Measurements from ENCODE around the gene GPR62. TPM values are rescaled to one million over a fixed set of nuclear protein-coding genes. Genes with fewer than 3 reads are reported as not detected.

The GPR62 gene
- total RNA-seq, 2 donors from 2014 or later: 0.41 to 0.97 TPM

DNA sequence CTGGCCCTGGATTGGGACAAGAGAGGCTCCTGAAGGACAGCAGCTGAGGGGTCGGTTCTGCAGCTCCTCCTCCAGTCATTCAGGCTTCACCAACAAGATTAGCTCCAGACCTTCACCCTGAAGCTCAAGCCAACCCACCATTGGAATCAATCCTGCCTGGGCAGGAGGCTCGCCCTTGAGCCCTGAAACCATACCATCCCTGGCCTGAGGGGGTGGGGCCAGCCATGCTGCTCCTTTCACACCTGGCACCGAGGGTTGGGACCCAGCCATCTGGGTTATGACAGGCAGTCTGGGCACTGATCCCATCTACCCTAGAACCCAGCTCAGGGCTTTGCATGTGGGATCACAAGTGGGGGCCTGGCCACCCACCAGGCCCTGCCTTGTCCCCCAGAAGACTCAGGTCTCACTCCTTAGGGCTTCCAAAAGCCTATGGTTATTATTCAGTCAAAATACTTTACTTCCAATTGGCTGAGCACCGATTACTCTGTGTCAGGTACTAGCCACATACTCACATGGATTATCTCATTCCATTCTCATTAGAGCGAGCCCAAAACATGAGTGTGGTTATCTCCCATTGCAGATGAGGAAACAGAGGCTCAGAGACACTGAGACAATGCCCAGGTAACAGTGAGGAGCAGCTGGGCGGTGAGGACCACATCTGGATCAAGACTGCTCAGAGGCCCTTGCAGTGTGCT lies 15.6 kb downstream of the GPR62 start:
- no peak for DNase-seq (ENCODE audit: low spot score)
- 73% methylated on average over 6 of the region's 6 CpGs for WGBS
- TF ChIP-seq POLR2AphosphoS5 (IDR thresholded peaks at IDR 0.05) (no peak), POLR2A (IDR thresholded peaks at IDR 0.05) (no peak)
- TF ChIP-seq, protein P1, sequence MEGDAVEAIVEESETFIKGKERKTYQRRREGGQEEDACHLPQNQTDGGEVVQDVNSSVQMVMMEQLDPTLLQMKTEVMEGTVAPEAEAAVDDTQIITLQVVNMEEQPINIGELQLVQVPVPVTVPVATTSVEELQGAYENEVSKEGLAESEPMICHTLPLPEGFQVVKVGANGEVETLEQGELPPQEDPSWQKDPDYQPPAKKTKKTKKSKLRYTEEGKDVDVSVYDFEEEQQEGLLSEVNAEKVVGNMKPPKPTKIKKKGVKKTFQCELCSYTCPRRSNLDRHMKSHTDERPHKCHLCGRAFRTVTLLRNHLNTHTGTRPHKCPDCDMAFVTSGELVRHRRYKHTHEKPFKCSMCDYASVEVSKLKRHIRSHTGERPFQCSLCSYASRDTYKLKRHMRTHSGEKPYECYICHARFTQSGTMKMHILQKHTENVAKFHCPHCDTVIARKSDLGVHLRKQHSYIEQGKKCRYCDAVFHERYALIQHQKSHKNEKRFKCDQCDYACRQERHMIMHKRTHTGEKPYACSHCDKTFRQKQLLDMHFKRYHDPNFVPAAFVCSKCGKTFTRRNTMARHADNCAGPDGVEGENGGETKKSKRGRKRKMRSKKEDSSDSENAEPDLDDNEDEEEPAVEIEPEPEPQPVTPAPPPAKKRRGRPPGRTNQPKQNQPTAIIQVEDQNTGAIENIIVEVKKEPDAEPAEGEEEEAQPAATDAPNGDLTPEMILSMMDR (IDR thresholded peaks at IDR 0.05): no peak

DNA sequence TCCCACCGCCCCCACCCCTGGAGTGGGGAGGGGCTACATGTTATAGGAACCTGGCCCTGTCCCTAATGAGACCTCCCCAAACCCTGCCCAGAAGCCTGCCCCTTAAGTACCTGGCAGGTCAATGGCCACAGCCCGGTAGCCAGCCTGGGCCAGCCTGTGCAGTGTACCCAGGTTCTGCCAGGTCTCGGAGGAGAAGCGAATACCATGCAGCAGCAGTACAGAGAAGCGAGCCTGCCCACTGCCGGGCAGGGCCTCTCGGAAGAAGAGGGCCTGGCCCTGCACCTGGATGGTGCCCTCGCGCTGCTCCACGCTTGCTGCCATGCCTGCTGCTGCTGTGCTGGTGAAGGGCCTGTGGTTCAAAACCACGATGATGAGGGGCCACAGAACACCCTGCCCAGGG lies 16.2 kb downstream of the GPR62 start:
- DNase-seq (ENCODE audit: low spot score): no peak

More for the DNA sequence above, 15.6 kb downstream of the GPR62 start:
- no peak overlapping the region for H3K4me3 ChIP-seq
- peaks cover 22% of the 10 kb centered on the region for H3K4me1 ChIP-seq (replicated peaks)
- no peaks in the 10 kb centered on the region for H3K36me3 ChIP-seq
- no peak overlapping the region for H3K27ac ChIP-seq
- intact Hi-C loops (cut with DNase I): no loop called here
- no peaks in the 10 kb centered on the region for H3K27me3 ChIP-seq (replicated peaks; ENCODE audit: insufficient read depth)
- no peaks in the 10 kb centered on the region for H3K9me3 ChIP-seq

DNA sequence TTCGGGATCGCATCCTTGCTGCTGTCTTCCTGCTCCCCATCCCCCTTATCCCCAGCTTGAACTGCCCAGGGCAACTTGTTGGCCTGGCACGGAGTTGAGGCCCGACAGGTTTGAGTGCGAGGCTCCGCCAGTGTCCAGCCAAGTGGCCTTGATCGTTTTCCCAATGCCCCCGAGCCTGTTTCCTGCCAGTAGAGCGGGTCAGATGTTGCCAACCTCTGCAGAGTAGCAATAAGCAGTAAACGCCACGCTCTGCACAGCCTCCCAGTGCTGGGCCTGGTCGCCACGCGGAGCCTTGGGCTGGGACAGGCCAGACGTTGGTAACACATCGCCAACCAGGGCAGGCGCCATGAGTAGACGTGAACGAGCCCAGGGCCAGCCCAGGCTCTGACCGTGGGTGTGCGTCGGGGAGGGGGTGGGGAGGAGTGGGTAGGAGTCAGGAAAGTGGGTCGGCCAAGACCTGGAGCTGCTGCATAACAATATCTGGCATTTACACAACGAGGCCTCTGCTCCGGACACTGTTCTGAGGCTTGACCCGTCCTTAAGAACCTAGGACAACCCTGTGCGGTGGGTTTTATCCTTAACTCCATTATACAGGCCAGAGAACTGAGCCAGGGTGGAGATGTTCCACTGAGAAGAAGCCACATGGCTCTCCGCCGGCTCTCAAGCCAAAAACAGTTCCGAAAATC lies 19.2 kb downstream of the GPR62 start:
- Histone ChIP-seq H3K27me3 (replicated peaks; ENCODE audit: insufficient read depth) (no peaks in the 10 kb centered on the region), H3K4me3 (peak overlapping the region; percentile 54 to 67), H3K4me1 (replicated peaks) (peaks cover 14% of the 10 kb centered on the region), H3K36me3 (no peaks in the 10 kb centered on the region), H3K27ac (peak overlapping the region; percentile 90 to 91), H3K9me3 (no peaks in the 10 kb centered on the region)
- TF ChIP-seq, protein P1 (IDR thresholded peaks at IDR 0.05): no peak
- intact Hi-C loops (cut with DNase I): loop anchor here (2.0 kb wide), 1 partner anchor 32 kb away; the partner anchor contains the start of gene PARP3
- DNase-seq (ENCODE audit: low spot score): no peak
- WGBS: 11% methylated on average over 30 of the region's 30 CpGs

More for the DNA sequence above, 16.2 kb downstream of the GPR62 start:
- H3K36me3 ChIP-seq: no peaks in the 10 kb centered on the region
- no peaks in the 10 kb centered on the region for H3K9me3 ChIP-seq
- intact Hi-C loops (cut with DNase I): no loop called here
- 93% methylated on average over 11 of the region's 11 CpGs for WGBS
- no peak overlapping the region for H3K4me3 ChIP-seq
- peaks cover 20% of the 10 kb centered on the region for H3K4me1 ChIP-seq (replicated peaks)
- no peak overlapping the region for H3K27ac ChIP-seq
- TF ChIP-seq POLR2AphosphoS5 (IDR thresholded peaks at IDR 0.05) (no peak), POLR2A (IDR thresholded peaks at IDR 0.05) (no peak)
- TF ChIP-seq, protein P1 (IDR thresholded peaks at IDR 0.05): no peak
- H3K27me3 ChIP-seq (replicated peaks; ENCODE audit: insufficient read depth): no peaks in the 10 kb centered on the region

DNA sequence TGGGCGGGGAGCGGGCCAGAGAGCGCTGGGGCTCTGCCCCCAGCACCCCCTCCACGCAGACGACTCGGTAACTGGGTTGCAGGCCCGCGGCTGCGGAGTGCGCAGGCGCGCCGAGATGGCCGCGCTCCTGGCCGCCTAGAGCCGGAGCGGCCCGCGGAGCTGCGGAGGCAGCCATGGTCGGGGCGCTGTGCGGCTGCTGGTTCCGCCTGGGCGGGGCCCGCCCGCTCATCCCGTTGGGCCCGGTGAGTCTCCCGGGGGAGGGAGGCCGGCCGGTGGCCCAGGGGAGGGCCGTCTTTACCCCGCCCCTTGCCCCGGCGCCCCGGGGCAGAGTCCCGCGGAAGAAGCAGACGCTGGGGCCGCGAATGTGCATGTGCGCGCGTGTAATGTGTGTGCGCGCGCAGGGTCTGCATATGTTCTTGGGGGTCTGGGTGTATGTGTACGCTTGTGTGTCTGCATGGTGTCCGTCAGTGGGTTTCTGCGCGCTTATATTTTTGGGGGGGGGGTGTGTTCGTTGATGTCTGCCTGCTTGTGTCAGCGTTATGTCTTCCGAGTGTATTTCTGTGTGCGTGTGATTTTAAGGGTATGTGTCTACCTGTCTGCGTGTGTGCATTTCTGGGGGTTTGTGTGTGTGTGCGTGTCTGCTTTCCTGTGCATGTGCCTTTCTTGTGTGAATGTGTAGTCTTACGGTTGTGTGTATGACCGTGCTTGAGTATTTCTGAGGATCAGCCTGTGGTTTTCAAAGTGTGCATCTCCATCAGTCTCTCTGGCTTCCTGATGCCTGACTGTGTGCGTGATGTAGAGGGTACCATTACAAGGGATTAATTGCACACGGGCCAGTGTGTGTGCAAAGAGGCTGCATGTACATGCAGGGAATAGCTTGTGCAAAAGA lies 20.0 kb downstream of the GPR62 start, which contains the start of gene ABHD14A:
ABHD14A (plus strand) TSS at position 102 of the 889 bp plus-strand sequence; CDS start at position 174, 72 bp downstream.
- peak; percentile 74 for TF ChIP-seq POLR2A (IDR thresholded peaks at IDR 0.05)
- TF ChIP-seq, protein P1 (IDR thresholded peaks at IDR 0.05): peak in 2 of 4 experiments; percentile 6 to 26
- TF ChIP-seq POLR2AphosphoS5 (IDR thresholded peaks at IDR 0.05): no peak
- Histone ChIP-seq H3K27me3 (replicated peaks; ENCODE audit: insufficient read depth) (no peaks in the 10 kb centered on the region), H3K4me1 (replicated peaks) (peaks cover 14% of the 10 kb centered on the region), H3K9me3 (no peaks in the 10 kb centered on the region), H3K4me3 (peak within 1 kb of the TSS; percentile 54 to 67), H3K27ac (peak within 1 kb of the TSS; percentile 90 to 91), H3K36me3 (no peaks in the 10 kb centered on the region)
- 2% methylated on average over 37 of the region's 63 CpGs for WGBS
- intact Hi-C loops (cut with DNase I): loop anchor here (2.0 kb wide), 1 partner anchor 32 kb away; the partner anchor contains the start of gene PARP3
- peak; percentile 59 for DNase-seq (ENCODE audit: low spot score)

Measured in prostate gland (tissue), 2 donors.